Endothelial cell (in vitro differentiated cells): ENCODE data around the gene DENND1A. TPM values are rescaled to one million over a fixed set of nuclear protein-coding genes. Genes with fewer than 3 reads are reported as not detected.

ENCODE experiments used
- DNase-seq: peaks from one replicate; pipeline ENCODE4 v3.0.0; 2021; ENCODE audit warnings: low spot score
- H3K27ac Mint-ChIP-seq: one replicate; pipeline ENCODE4 v1.8.0; 2021; ENCODE audit warnings: mixed read lengths, inconsistent platforms; ENCODE audit not compliant: unreplicated experiment
- H3K27me3 Mint-ChIP-seq: one replicate; pipeline ENCODE4 v1.8.0; 2021; ENCODE audit warnings: mild to moderate bottlenecking, moderate library complexity, mixed read lengths, inconsistent platforms; ENCODE audit not compliant: unreplicated experiment
- H3K36me3 Mint-ChIP-seq: one replicate; pipeline ENCODE4 v1.8.0; 2021; ENCODE audit warnings: mild to moderate bottlenecking, low read depth, mixed read lengths, inconsistent platforms; ENCODE audit not compliant: unreplicated experiment
- H3K4me1 Mint-ChIP-seq: one replicate; pipeline ENCODE4 v1.8.0; 2021; ENCODE audit warnings: mild to moderate bottlenecking, mixed read lengths, inconsistent platforms; ENCODE audit not compliant: unreplicated experiment
- H3K4me3 Mint-ChIP-seq: one replicate; pipeline ENCODE4 v1.8.0; 2021; ENCODE audit warnings: mild to moderate bottlenecking, mixed read lengths, inconsistent platforms; ENCODE audit not compliant: unreplicated experiment
- H3K9me3 Mint-ChIP-seq: one replicate; pipeline ENCODE4 v1.8.0; 2021; ENCODE audit warnings: mixed read lengths, inconsistent platforms; ENCODE audit not compliant: unreplicated experiment
- CTCF ChIP-seq: fragments of 200-600 bp; sonication (generic); IDR thresholded peaks from one replicate; pipeline ENCODE4 v1.5.0; 2021; ENCODE audit warnings: antibody characterized with exemption; ENCODE audit not compliant: unreplicated experiment
- total RNA-seq: library from RNA; stranded (reverse); fragmentation: NEBNext Ultra II Directional; extraction: Animal tissue kit (Norgen Biotek cat#: 25700); gene quantifications from one replicate; pipeline ENCODE4 v1.2.1, GENCODE V29; 2021; ENCODE audit not compliant: unreplicated experiment

Gene DENND1A
- total RNA-seq, 1 donor from 2014 or later: 14.1 TPM

DNA sequence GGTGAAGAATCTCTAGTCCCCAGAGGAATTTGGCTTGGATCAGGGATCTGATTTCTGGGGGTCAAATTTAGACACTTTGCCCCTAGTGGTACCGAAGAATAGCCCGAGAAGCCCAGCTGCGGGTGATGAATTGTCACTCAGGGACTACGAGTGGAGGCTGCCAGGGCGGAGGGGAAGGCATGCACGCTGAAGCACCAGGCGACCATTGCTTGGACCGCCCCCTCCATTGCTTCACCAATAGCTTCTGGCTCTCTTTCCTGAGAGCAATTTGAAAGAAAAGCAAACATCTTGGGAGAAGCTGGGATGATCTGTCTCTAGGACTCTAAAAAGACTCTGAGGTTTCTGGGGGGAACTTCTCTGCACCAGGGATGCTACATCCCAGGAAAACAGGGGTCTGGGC, 436.3 kb downstream of the DENND1A start:
- DNase-seq: no peak
- H3K36me3 Mint-ChIP-seq: no peaks in the 10 kb centered on the region
- no peak overlapping the region for H3K27ac Mint-ChIP-seq
- H3K4me1 Mint-ChIP-seq: peaks cover 3% of the 10 kb centered on the region
- peaks cover 1% of the 10 kb centered on the region for H3K27me3 Mint-ChIP-seq
- no peak for TF ChIP-seq CTCF
- no peaks in the 10 kb centered on the region for H3K9me3 Mint-ChIP-seq
- H3K4me3 Mint-ChIP-seq: no peak overlapping the region

- Mint-ChIP-seq H3K27ac (no peak overlapping the region), H3K4me1 (peaks cover 10% of the 10 kb centered on the region), H3K27me3 (peaks cover 1% of the 10 kb centered on the region), H3K4me3 (no peak overlapping the region), H3K9me3 (no peaks in the 10 kb centered on the region), H3K36me3 (no peaks in the 10 kb centered on the region)
- TF ChIP-seq CTCF: no peak
- no peak for DNase-seq
These were observed 439.2 kb downstream of the DENND1A start for GRCh38 chr9:123490688-123491087.

DNA sequence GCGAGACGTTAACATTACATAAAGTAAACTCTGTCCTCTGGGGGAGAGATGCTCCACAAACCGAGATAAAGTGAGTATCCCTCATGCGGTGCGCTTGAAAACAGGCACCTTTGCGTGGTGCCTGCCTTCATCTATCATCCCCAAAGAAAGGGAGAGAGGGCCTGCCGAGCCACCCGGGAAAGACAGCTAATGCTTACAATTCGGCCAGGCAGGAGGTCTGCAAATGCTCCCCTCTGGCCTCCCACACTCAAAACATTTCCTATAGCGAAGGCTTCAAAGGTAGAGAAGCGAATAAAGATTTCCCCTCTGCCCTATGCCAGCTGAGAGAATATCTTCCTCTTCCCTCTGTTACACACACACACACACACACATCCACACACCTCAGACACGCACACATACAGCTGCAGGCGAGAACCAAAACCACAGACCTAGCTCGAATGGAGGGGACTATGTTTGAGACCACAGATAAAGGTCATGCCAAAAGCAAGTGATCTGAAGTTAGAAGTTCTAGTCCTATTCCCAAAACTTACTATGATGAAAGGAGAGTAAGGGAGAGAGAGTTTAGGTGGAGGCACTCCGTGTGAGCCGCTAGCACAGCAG, 441.1 kb downstream of the DENND1A start:
- no peak for TF ChIP-seq CTCF
- Mint-ChIP-seq H3K27ac (no peak overlapping the region), H3K9me3 (no peaks in the 10 kb centered on the region), H3K4me3 (no peak overlapping the region), H3K4me1 (peaks cover 10% of the 10 kb centered on the region), H3K36me3 (no peaks in the 10 kb centered on the region), H3K27me3 (peaks cover 4% of the 10 kb centered on the region)
- DNase-seq: no peak

- Mint-ChIP-seq H3K36me3 (no peaks in the 10 kb centered on the region), H3K4me1 (peaks cover 10% of the 10 kb centered on the region), H3K9me3 (no peaks in the 10 kb centered on the region), H3K27me3 (peaks cover 4% of the 10 kb centered on the region), H3K4me3 (no peak overlapping the region), H3K27ac (no peak overlapping the region)
- DNase-seq: no peak
- TF ChIP-seq CTCF: no peak
These were observed 441.9 kb downstream of the DENND1A start for GRCh38 chr9:123487944-123488548.

DNA sequence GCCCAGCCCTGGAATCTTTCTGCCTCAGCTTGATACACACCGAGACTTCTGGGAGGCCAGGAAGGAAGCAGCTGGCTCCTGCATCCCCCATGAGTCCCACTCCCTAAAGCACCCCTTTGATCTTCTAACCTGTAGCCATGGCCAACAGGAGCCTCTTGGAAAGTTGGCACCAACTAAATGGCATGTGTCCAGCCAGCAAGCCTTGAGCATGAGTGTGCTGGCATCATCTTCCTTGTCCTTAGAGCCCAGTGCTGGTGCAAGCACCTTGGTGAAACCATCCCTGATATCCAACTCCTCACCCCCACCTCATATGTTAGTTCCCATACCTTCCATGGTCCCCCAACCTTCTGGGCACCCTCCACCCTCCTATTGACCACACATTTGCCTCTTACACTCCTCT, 443.5 kb downstream of the DENND1A start:
- no peak for DNase-seq
- no peak overlapping the region for H3K27ac Mint-ChIP-seq
- H3K4me1 Mint-ChIP-seq: peaks cover 10% of the 10 kb centered on the region
- H3K36me3 Mint-ChIP-seq: no peaks in the 10 kb centered on the region
- H3K27me3 Mint-ChIP-seq: peaks cover 3% of the 10 kb centered on the region
- H3K9me3 Mint-ChIP-seq: no peaks in the 10 kb centered on the region
- TF ChIP-seq CTCF: no peak
- no peak overlapping the region for H3K4me3 Mint-ChIP-seq
